ENCODE data around the gene CCDC107.
"Not testable (repeated sequence)": the region's sequence is repeated elsewhere in the genome, so short reads cannot be mapped to it uniquely, and the experiment has no call there.

CCDC107 gene

GRCh38 chr9:35643046-35643445 is 15.0 kb upstream of the CCDC107 start:
- no peak for DNase-seq (ENCODE audit: low read depth)
- TF ChIP-seq CTCF (IDR thresholded peaks at IDR 0.05; ENCODE audit: low read length, missing control alignments) = no peak
- H3K4me3 ChIP-seq (replicated peaks; ENCODE audit: low read depth, low read length) = no peak overlapping the region

DNA sequence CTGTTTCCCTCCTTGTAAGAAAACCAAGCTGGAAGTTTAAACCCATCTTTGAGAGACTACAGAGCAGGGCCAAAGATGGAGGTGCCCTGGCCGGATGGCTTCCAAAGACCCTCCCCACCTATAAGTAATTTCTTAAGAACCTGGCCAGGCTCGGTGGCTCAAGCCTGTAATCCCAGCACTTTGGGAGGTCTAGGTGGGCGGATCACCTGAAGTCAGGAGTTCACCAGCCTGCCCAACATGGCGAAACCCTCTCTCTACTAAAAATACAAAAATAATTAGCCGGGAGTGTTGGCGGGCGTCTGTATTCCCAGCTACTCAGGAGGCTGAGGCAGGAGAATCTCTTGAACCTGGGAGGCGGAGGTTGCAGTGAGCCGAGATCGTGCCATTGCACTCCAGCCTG is 12.4 kb upstream of the CCDC107 start:
- peak overlapping the region; percentile 57 for H3K4me3 ChIP-seq (replicated peaks; ENCODE audit: low read depth, low read length)
- not testable (repeated sequence) for DNase-seq (ENCODE audit: low read depth)

DNA sequence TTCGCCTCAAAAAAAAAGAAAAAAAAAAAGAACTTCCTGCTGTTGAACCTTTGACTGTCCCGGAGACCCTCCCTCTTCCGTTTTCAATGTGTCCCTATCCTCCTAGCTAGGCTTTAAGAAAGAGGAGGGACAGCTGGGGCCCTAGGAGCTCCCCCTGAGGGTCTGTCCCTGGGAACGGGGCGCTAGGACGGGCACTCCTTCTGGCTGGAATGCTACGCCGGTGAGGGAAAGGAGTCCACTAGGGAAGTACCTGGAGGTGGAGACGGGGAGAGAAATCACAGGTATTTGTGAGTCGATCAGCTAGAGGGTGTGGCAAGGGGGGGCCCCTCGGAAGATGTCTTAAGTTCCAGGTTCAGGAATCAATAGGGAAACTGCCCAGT is 11.9 kb upstream of the CCDC107 start:
- peak overlapping the region; percentile 57 for H3K4me3 ChIP-seq (replicated peaks; ENCODE audit: low read depth, low read length)
- DNase-seq (ENCODE audit: low read depth) = no peak
- peak; percentile 12 for TF ChIP-seq CTCF (IDR thresholded peaks at IDR 0.05; ENCODE audit: low read length, missing control alignments)

GRCh38 chr9:35646533-35647265 is 11.4 kb upstream of the CCDC107 start:
- peak; percentile 71 for TF ChIP-seq CTCF (IDR thresholded peaks at IDR 0.05; ENCODE audit: low read length, missing control alignments)
- peak; percentile 90 for DNase-seq (ENCODE audit: low read depth)

GRCh38 chr9:35649431-35650340 is 8.4 kb upstream of the CCDC107 start:
- TF ChIP-seq CTCF (IDR thresholded peaks at IDR 0.05; ENCODE audit: low read length, missing control alignments) = no peak
- H3K4me3 ChIP-seq (replicated peaks; ENCODE audit: low read depth, low read length) = no peak overlapping the region
- DNase-seq (ENCODE audit: low read depth) = peak; percentile 36

More at GRCh38 chr9:35646533-35647265, 11.4 kb upstream of the CCDC107 start:
- H3K4me3 ChIP-seq (replicated peaks; ENCODE audit: low read depth, low read length) = peak overlapping the region; percentile 57

- H3K4me3 ChIP-seq (replicated peaks; ENCODE audit: low read depth, low read length) = no peak within 1 kb of the TSS
- TF ChIP-seq CTCF (IDR thresholded peaks at IDR 0.05; ENCODE audit: low read length, missing control alignments) = no peak
- no peak for DNase-seq (ENCODE audit: low read depth)
Observed at GRCh38 chr9:35650341-35651158, 7.5 kb upstream of the CCDC107 start, which contains the start of gene SIT1. Gene SIT1 (minus strand): TSS chr9:35650931. CDS start chr9:35650853, 78 bp downstream.

Data from fibroblast of pulmonary artery (primary cell).